Subcutaneous adipose tissue (tissue), 4 donors: Measurements from ENCODE around the gene TNFSF11. TPM values are rescaled to one million over a fixed set of nuclear protein-coding genes. Genes with fewer than 3 reads are reported as not detected.

Experiments
- CTCF ChIP-seq: fragments of 450-650 bp; IDR thresholded peaks from one replicate; pipeline ENCODE4 v1.5.1; 2016; ENCODE audit warnings: low read depth, mild to moderate bottlenecking, control low read depth, antibody characterized with exemption, moderate library complexity
- total RNA-seq, 4 donors: library from RNA; depleted of rRNA; stranded (reverse); fragments of >200 nt; gene quantifications; one replicate each; pipeline ENCODE4 v1.1.0, GENCODE V29; 2016

Gene TNFSF11
- total RNA-seq, 4 donors from 2014 or later, result not detected

DNA sequence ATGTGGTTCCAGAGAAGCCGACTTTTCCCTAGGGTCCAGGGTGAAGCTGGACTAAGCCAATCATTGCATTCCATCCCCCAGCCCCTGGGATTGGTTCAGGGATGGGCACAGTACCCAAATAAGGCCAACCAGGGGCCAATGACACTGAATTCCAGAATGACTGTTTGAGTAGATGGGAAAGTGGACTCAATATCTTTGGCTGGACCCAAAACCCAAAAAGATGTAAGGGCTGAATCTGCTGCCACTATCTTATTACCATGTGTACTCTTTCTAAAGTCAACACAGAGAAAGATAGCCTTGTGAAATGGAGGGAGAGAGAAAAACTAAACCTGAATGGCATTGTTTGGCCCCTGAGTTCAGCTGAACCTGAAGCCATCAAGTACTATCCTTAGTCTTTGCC, 39.2 kb upstream of the TNFSF11 start:
- TF ChIP-seq CTCF, result no peak

DNA sequence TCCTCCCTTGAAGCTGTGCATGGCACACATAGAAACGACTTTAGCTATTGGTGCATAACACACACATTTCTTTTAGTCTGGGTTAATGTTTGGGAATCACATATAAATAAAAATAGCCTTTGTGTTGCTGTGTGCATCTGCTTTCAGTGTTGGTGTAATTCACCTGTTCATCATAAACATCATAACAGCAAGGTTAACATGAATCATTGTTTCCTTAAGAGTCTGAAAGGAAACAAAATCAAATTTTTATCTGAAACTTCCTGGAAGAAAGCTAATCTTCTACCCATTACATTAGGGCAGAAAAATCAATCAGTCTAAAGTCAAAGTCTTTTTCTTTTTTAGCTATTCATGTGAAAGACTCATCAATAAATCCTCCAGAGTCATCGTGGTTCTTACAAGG, 35.0 kb upstream of the TNFSF11 start:
- TF ChIP-seq CTCF, result no peak

GRCh38 chr13:42539670-42540069, 34.3 kb upstream of the TNFSF11 start:
- no peak for TF ChIP-seq CTCF

DNA sequence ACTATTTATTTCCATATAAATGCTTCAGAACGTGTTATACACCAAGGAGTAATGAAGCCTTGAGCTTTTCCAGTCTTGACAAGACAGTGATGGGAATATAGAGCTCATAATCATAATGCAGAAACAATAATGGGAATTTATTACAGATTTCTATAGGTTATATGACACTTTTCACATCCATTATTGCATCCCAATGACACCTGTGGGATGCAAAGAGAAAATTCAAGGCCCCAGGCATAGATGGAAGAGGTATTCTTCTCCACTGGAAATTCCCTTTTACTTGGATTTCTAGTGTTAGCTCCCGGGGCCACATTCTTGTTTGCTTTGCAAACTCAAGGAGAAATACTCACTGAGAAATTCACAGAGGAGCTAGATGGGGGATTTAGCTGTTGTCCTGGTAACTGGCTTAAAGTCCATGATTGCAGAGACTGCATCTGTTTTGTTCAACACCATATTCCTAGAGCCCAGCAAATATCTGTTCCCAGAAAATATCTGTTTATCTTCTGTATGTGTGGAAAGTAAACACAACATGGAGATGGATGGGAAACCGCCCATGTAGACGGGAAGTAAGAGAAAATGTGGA, 30.6 kb upstream of the TNFSF11 start:
- no peak for TF ChIP-seq CTCF

DNA sequence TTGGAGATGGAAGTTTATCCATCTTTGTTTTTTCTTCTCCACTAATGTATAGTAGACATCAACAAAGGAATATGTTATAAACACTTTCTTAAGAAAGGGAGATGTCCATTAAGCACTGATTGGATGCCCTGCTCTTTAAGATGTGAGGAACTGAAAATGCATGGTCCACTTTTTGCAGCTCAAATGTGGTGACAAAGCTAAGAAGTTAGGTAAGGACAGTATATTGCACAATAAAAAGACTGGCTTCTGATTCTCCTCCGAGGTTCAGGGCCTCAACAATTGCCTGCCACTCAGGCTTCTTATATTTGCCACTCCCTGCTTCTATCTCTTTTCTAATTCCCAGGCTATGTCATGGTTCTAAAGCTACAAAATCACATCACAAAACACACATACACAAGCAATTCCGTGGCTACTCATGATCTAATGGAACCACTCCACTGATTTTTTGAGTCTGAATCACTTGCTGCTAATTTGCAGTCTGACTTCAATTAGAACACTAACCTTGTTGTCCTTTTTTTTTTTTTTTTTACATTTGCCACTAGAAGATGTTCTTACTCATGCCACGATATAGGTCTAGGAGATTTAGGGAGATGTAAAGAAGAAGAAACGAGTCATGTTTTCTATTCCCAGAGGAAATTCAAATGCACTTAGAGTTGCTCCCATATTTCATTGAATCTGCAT, 29.6 kb upstream of the TNFSF11 start:
- TF ChIP-seq CTCF, result no peak

DNA sequence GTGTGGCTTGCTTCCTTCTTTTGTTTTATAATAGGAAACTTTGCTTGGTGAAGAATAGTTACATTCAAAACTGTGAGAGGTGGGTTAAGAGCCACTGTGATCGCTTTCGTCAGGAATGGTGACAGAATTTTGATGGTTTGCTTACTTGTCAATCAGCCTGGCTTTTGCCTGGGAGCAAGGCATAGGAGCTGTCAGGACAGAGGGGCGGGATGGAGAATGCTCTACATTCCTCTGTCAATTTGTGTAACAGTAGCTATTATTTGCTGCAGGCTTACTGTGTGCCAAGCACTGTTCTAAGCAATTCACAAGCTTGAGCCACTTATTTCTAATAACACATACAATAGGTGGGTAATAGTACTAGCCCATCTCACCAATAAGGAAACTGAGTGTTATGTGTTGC, 28.1 kb upstream of the TNFSF11 start:
- TF ChIP-seq CTCF, result no peak

- TF ChIP-seq CTCF, result no peak
These were observed 26.3 kb upstream of the TNFSF11 start for GRCh38 chr13:42547612-42548011.
